D341Med (cell line): Measurements from ENCODE around the gene MCHR1.
"Not testable (repeated sequence)": the region's sequence is repeated elsewhere in the genome, so short reads cannot be mapped to it uniquely, and the experiment has no call there.

ENCODE experiments used
- DNase-seq: peaks from one replicate; pipeline ENCODE4 v3.0.0; 2012; ENCODE audit warnings: low spot score

The MCHR1 gene

GRCh38 chr22:40655941-40656340, 23.3 kb upstream of the MCHR1 start:
- DNase-seq: not testable (repeated sequence)

GRCh38 chr22:40656651-40657050, 22.6 kb upstream of the MCHR1 start:
- DNase-seq: not testable (repeated sequence)

GRCh38 chr22:40659166-40659565, 20.1 kb upstream of the MCHR1 start:
- DNase-seq: no peak

- DNase-seq: no peak
These were observed 18.6 kb upstream of the MCHR1 start for GRCh38 chr22:40660730-40661129.

- DNase-seq: no peak
These were observed 17.6 kb upstream of the MCHR1 start for GRCh38 chr22:40661671-40662070.

- no peak for DNase-seq
These were observed 14.0 kb upstream of the MCHR1 start for GRCh38 chr22:40665312-40665711.

GRCh38 chr22:40666151-40666848, 13.0 kb upstream of the MCHR1 start:
- DNase-seq: no peak

GRCh38 chr22:40668611-40669411, 10.5 kb upstream of the MCHR1 start:
- DNase-seq: no peak

- DNase-seq: no peak
These were observed 9.2 kb upstream of the MCHR1 start for GRCh38 chr22:40670058-40670457.

- DNase-seq: no peak
These were observed 7.9 kb upstream of the MCHR1 start for GRCh38 chr22:40671369-40671768.

- DNase-seq: no peak
These were observed 7.4 kb upstream of the MCHR1 start for GRCh38 chr22:40671796-40672360.

GRCh38 chr22:40673017-40673416, 6.3 kb upstream of the MCHR1 start:
- no peak for DNase-seq

- DNase-seq: no peak
These were observed 5.0 kb upstream of the MCHR1 start for GRCh38 chr22:40674274-40674673.

- not testable (repeated sequence) for DNase-seq
These were observed 3.1 kb upstream of the MCHR1 start for GRCh38 chr22:40676166-40676565.

- DNase-seq: no peak
These were observed 2.6 kb upstream of the MCHR1 start for GRCh38 chr22:40676644-40677043.

GRCh38 chr22:40678493-40679248, 613 bp upstream of the MCHR1 start:
- no peak for DNase-seq

GRCh38 chr22:40679964-40680818, 907 bp downstream of the MCHR1 start:
- DNase-seq: peak; percentile 72

- DNase-seq: no peak
These were observed 1.5 kb downstream of the MCHR1 start for GRCh38 chr22:40680819-40681183.

GRCh38 chr22:40681451-40681850, 2.2 kb downstream of the MCHR1 start:
- DNase-seq: no peak

GRCh38 chr22:40684728-40685127, 5.4 kb downstream of the MCHR1 start:
- DNase-seq: no peak

GRCh38 chr22:40685406-40685805, 6.1 kb downstream of the MCHR1 start:
- DNase-seq: no peak

GRCh38 chr22:40687706-40688105, 8.4 kb downstream of the MCHR1 start:
- no peak for DNase-seq
